Measurements from ENCODE around the gene SNF8. TPM values are rescaled to one million over a fixed set of nuclear protein-coding genes. Genes with fewer than 3 reads are reported as not detected.

The SNF8 gene
- total and polyA plus RNA-seq, 11 donors, result 66.9 to 144 (median 105) TPM

- Histone ChIP-seq H3K4me1 (peaks cover 0 to 20% (median 11%) of the 10 kb centered on the region in 12 donors), H3K27me3 (peaks cover 53 to 100% (median 94%) of the 10 kb centered on the region in 9 donors), H3K4me3 (no peak overlapping the region), H3K27ac (no peak overlapping the region), H3K36me3 (no peaks in the 10 kb centered on the region), H3K9me3 (peaks cover 0 to 4% (median 0%) of the 10 kb centered on the region in 12 donors)
- intact Hi-C loops (cut with DNase I), result loop anchor here in 1 of 10 donors (10.0 kb wide), 1 partner anchor 258 kb away; no protein-coding TSS in a partner anchor
- WGBS, 4 donors, result 61 to 70% (median 66%) methylated on average over 2 of the region's 2 CpGs
- TF ChIP-seq CTCF (IDR thresholded peaks at IDR 0.05), result no peak
- TF ChIP-seq POLR2A (IDR thresholded peaks at IDR 0.05), result no peak
- DNase-seq (no peak), ATAC-seq (no peak)
Observed at GRCh38 chr17:48992444-48992843, 47.8 kb upstream of the SNF8 start.

GRCh38 chr17:48990882-48991357 lies 46.3 kb upstream of the SNF8 start:
- DNase-seq, result peak in 1 of 5 donors; percentile 1
- H3K4me1 ChIP-seq, result peaks cover 0 to 5% (median under 1%) of the 10 kb centered on the region in 12 donors
- no peaks in the 10 kb centered on the region for H3K36me3 ChIP-seq
- no peak overlapping the region for H3K4me3 ChIP-seq
- H3K9me3 ChIP-seq, result peaks cover 0 to 4% (median 0%) of the 10 kb centered on the region in 12 donors
- TF ChIP-seq CTCF (IDR thresholded peaks at IDR 0.05) (no peak), POLR2A (IDR thresholded peaks at IDR 0.05) (no peak)
- intact Hi-C loops (cut with DNase I), result loop anchor here in 1 of 10 donors (10.0 kb wide), 1 partner anchor 256 kb away; no protein-coding TSS in a partner anchor
- no peak overlapping the region for H3K27ac ChIP-seq
- H3K27me3 ChIP-seq, result peaks cover 37 to 100% (median 83%) of the 10 kb centered on the region in 9 donors
- WGBS, 4 donors, result 21 to 29% (median 26%) methylated on average over 2 of the region's 2 CpGs
- ATAC-seq, result no peak

- H3K27ac ChIP-seq, result no peak overlapping the region
- H3K9me3 ChIP-seq, result peaks cover 0 to 4% (median 0%) of the 10 kb centered on the region in 12 donors
- H3K27me3 ChIP-seq, result peaks cover 22 to 100% (median 69%) of the 10 kb centered on the region in 9 donors
- H3K36me3 ChIP-seq, result no peaks in the 10 kb centered on the region
- H3K4me1 ChIP-seq, result no peaks in the 10 kb centered on the region
- DNase-seq, result no peak
- no peak for ATAC-seq
- 87 to 93% (median 89%) methylated on average over 4 of the region's 4 CpGs for WGBS, 4 donors
- intact Hi-C loops (cut with DNase I), result loop anchor here in 1 of 10 donors (10.0 kb wide), 1 partner anchor 56 kb away; no protein-coding TSS in a partner anchor
- TF ChIP-seq CTCF (IDR thresholded peaks at IDR 0.05) (no peak), POLR2A (IDR thresholded peaks at IDR 0.05) (no peak)
- H3K4me3 ChIP-seq, result no peak overlapping the region
Observed at GRCh38 chr17:48989100-48989499, 44.5 kb upstream of the SNF8 start.

DNA sequence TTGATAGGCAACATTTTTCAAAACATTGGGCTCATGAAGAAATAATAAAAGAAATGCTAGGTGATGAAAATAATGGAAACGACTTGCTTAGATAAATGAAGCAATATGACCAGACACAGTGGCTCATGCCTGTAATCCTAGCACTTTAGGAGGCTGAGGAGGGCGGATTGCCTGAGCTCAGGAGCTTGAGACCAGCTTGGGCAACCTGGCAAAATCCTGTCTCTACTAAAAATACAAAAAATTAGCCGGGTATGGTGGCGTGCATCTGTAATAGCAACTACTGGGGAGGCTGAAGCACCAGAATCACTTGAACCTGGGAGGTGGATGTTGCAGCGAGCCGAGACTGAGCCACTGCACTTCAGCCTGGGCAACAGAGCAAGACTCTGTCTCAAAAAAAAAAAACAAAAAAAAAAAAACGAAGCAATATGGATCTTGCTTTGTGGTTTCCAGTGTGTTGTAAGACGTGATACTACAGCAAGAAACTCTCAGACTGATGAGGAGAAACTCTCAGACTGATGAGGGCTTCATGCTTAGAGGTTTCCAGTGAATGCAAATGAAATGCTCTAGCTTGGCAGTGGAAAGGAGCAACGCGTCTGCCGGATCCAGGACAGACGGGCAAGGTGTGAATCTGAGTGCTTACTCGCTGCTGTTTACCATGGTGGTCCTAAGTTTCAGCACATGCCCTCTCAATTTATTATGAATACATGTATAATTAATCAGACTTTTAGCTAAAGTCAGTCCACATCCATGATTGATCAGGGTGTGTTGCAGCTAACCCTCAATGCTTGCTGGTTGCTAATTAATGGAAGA lies 41.0 kb upstream of the SNF8 start:
- Histone ChIP-seq H3K4me3 (no peak overlapping the region), H3K4me1 (no peaks in the 10 kb centered on the region), H3K9me3 (peaks cover 0 to 9% (median 2%) of the 10 kb centered on the region in 12 donors), H3K27me3 (peaks cover 3 to 85% (median 45%) of the 10 kb centered on the region in 9 donors), H3K36me3 (no peaks in the 10 kb centered on the region), H3K27ac (no peak overlapping the region)
- DNase-seq (no peak), ATAC-seq (no peak)
- intact Hi-C loops (cut with DNase I), result loop anchor here in 1 of 10 donors (10.0 kb wide), 1 partner anchor 59 kb away; no protein-coding TSS in a partner anchor
- 75 to 79% (median 75%) methylated on average over 13 of the region's 13 CpGs for WGBS, 4 donors
- TF ChIP-seq CTCF (IDR thresholded peaks at IDR 0.05), result no peak
- TF ChIP-seq POLR2A (IDR thresholded peaks at IDR 0.05), result no peak

Measured in heart left ventricle (tissue), 16 donors.